ENCODE measurements around the gene POLR3GL.

The POLR3GL gene

DNA sequence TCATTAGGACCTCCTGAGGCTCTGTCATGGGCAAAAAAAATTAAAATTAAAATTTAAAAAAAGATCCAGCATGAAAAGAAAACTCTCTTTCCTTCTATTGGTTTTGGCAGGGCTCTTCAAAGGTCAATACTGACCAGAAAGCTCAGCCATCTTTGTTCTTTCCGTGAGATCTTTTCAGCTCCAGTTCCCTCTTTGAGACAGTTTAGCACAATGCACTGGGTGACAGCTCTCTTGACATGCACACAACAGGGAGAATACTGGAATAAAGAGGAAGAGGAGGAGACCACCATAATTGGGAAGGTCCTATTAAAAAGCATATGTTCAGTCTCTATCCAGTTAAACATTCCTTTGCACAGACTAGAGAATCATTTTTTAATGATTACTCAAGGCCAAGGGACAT lies 13.0 kb upstream of the POLR3GL start:
- no peak for DNase-seq

DNA sequence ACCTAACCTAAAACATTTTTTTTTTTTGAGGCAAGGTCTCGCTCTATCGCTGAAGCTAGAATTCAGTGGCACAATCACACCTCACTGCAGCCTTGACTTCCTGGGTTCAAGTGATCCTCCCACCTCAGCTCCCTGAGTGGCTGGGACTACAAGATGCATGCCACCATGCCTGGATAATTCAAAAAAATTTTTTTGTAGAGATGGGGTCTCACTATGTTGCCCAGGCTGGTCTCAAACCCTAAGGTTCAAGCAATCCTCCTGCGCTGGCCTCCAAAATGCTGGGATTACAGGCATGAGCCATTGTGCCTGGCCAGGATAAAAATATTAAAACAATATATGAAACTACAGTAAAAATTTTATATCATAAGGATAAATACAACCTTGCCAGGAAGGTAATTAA lies 11.6 kb upstream of the POLR3GL start:
- DNase-seq = no peak

DNA sequence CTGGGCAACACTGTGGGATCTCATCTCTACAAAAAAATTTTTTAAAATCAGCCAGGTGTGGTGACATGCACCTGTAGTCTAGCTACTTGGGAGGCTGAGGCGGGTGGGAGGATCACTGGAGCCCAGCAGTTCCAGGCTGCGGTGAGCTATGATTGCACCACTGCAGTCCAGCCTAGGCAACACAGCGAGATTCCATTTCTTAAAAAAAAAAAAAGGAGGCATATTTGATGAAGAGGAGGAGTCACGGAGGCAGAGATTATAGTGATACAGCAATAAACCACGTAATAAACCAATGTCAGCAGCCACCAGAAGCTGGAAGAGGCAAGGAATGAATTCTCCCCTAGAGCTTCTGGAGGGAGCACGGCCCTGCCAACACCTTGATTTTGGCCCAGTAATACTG lies 10.6 kb upstream of the POLR3GL start:
- DNase-seq = no peak

DNA sequence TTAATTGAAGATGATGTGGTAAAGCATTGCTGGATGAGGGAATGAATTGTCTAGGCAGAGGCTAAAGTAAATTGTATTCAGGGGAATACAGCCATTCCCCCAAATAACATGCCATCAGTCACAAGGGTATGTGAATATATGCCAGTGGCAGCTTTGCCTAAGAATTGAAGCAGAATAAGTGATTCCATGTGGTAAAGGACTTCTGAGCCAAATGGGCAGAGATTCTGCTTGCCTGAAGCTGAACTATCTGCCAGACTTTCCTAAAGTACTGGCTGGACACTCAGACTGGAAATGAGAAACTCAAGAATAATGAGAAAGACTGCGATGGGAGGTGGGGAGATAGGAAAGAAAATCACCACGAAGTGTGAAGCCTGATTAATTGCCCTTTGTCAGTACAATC lies 9.1 kb upstream of the POLR3GL start:
- DNase-seq = no peak

DNA sequence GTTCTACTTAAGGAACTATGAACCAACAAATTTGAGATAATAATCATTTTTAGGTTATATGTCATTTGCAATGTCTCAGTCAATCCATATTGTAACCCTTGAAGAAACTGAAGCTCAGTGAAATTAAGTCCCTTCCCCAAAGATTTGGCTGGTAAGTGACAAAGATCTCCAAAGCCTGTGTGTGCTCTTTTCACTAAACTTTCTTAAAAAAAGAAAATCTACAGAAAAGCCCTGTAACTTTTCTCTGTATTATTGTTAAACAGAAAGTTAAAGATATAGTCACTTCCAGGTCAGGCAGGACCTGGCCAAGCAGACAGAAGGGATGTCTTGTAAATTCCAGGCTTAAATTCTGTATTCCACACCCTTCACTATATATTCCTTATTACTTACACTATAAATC lies 8.1 kb upstream of the POLR3GL start:
- DNase-seq = no peak

DNA sequence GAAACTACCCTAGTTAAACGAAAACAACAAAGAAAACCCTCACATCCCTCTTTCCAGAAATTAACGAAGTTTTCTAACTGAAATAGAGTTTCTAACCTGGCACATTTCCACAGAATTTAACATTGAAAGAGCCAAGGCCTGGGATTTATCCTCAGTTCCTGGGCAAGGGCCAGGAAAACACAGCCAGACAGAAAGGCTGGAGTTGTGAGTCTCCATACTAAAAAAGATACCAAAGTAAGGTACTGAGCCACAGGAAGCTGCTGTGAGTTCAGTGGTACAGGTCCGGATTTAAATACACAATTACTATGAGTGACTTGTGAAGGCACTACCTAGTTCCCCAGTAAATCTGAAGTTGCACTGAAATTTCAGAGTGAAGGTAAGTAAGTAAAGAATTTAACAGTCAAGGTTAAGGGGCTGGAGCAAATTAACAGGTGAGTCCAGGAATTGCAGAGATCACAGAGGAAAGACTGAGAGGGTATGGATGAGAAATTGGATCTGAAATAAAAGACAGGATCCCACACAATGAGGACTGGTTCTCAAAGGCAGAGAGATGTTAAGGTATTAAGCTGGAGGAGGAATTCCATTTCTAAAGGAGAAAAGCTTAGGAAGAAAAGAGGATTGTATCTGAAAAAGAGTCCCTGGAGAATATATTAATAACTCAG lies 7.6 kb upstream of the POLR3GL start:
- DNase-seq = no peak

DNA sequence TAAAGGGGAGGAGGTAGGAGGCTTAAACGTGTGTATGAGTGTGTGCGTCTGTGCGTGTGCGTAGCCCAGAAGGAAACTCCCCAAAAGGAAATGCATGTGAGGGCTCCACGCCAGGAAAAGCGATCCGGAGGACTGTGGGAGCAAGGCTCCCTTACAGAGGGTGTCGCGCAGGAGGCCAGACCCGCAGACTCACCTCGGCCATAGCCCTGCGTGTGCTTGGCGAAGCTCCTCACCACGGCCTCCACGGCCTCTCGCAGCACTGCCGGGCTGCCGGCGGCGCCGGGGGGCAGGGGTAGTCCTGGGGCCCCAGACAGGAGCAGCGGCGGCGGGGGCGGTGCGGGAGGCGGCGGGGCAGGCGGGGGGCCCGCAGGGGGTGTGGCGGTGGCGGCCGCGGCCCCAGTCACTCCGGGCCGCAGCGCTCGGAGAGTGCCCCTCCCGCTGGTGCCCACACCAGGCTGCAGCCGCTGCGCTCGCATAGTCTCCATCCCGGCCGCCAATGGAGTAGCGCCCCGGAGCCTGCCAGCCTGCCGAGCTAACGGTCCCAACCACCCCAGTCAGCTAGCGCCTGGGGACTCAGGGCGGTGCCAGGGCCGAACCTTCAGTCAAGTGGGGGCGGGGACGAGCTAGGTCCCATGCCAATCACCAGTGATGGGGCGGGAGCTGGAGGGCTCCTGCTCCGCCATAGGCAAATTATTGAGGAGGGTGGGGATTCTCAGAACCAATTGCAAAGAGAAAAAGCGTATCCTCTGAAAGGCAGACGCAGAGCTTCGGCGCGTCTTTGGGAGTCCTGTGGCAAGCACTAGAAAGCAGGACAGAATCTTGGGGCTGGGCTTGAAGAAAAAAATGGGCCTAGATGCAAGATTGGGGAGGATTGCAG lies 6.8 kb upstream of the POLR3GL start, which contains the start of gene LIX1L:
TSS of gene LIX1L (minus strand) at position 575 of the 877 bp plus-strand sequence. CDS start at position 485, 90 bp downstream.
- DNase-seq = peak; percentile 97

DNA sequence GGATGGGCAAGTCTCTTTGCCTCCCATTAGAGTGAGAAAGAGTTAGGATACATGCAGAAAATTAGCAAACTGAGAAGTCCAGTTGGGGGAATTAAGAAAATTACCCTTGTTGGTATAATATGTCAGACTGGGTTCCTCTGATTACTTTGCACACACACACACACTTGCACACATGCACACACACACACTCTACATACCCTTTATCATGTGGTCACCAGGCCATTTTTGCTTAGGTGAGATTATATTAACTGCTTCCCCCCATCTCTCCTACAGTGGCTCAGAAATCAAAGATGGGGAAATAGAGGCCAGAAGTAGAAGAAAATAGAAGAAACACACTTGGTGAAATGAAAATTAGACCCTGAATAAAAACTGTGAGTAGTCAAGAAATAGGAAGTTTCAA lies 5.8 kb upstream of the POLR3GL start:
- no peak for DNase-seq

DNA sequence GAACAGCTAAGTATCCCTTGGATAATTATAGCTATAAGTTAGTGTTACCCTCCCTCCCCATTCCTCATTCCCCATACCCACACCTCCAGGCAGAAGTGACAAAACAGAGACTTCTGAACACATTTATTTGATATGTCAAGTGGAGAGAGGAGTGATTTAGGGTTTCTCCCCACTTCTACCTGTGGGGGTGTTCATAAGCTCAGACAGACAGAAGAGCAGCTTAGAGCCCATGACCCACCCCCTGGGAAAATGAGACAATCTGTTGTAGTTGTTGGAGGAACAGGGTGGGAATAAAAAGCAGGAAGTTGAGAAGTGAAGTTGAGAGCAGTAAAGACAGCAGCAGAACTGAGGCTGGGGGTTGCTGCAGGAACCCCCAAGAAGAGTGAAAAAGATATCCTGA lies 5.2 kb upstream of the POLR3GL start:
- no peak for DNase-seq

DNA sequence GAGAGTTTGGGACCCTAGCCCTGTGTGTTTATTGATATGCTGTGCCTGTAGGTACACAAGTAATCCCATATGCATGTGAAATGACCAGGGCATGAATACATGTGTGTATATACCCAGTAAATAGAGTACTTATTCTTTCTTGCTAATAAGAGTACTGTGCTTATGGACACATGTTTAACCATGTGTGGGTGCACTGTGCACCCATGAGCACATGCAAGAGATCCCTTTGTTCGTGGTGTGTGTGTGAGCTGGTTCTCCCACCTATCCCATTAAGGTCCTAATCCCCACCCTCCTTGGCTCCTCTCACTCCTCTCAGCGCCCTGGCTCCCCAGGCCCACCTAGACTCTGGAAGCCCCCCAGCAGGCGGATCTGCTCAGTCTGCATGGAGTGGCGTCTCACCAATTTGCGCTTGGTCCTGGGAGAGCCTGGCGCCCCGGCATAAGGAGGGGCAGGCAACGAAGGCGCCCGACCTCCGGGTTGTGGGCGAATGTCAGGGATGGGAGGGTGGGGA lies 4.5 kb upstream of the POLR3GL start:
- DNase-seq = no peak

DNA sequence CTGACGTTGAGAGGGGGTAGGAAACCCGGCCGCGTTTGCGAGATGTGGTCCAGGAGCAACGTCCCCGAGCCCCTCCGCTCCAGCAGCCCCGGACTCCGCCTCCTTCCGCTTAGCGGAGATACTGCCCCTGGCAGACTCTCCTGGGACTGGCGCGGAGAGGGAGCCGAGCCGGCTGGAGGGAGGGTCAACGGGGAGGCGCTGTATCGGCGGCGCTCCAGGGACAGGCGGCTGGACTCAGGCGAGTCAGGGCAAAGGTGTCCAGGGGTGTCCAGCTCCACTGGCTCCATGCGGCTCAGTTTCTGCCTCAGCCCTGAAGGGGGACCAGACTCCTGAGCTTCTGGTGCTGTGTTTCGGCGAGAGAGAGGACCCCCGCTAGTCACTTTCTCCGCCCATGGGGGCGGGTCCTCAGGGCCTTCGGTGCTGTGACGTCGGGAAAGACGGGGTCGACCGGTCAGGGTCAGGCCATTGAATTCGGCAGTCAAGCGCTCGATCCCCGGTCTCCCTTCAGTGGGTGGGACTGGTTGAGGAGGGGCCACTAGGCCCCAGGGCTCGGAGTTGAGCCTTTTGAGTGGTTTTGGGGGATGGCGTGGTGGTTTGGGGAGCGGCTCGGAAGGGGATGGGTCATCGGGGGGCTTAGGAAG lies 3.9 kb upstream of the POLR3GL start:
- DNase-seq = peak; percentile 61

DNA sequence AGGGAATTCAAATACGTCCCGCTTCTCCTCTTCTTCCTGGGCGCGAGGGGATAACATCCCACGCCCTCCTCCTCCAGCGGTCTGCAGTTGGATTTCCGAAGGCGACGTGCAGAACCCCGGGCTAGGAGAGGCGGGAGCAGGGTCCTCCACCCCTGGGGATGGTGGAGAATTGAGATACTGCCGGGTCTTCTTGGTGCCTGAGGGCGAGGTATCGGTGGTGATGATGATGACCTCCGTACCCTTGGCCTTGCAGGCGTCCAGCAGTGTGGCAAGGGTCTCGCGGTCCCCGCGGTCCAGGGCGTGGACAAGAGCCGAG lies 3.4 kb upstream of the POLR3GL start:
- no peak for DNase-seq

DNA sequence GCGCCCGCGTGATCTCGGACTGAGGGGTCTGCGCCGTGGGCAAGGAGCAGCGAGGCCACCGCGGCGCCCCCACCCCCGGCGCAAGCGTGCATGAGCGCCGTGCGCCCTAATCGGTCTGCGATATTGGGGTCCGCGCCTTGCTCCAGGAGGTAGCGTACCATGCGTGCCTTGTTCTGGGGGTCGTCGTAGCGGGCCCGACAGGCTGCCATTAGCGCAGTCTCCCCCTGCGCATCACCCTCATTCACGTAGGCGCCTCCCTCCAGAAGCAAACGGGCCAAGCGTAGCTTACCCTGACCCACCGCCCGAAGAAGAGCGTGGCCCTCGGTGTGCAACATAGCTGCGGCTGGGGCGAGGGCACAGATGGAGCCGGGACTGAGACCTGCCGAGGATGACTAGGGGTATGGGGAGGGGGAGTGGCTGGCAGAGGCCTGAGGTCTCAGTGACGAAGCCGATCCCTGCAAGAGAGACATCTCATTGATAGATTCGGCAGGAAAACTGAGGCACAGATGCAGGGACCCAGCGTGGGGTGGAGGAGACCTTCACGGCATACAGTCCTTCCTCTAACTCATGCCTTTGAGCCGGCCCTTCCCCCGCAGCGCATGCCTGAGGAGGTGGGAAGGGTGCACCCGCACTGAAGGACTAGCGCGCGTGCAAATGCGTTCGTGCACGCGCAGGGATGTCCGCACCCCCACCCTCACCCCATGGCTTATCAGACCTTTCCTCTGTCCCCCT lies 2.9 kb upstream of the POLR3GL start:
- DNase-seq = no peak

DNA sequence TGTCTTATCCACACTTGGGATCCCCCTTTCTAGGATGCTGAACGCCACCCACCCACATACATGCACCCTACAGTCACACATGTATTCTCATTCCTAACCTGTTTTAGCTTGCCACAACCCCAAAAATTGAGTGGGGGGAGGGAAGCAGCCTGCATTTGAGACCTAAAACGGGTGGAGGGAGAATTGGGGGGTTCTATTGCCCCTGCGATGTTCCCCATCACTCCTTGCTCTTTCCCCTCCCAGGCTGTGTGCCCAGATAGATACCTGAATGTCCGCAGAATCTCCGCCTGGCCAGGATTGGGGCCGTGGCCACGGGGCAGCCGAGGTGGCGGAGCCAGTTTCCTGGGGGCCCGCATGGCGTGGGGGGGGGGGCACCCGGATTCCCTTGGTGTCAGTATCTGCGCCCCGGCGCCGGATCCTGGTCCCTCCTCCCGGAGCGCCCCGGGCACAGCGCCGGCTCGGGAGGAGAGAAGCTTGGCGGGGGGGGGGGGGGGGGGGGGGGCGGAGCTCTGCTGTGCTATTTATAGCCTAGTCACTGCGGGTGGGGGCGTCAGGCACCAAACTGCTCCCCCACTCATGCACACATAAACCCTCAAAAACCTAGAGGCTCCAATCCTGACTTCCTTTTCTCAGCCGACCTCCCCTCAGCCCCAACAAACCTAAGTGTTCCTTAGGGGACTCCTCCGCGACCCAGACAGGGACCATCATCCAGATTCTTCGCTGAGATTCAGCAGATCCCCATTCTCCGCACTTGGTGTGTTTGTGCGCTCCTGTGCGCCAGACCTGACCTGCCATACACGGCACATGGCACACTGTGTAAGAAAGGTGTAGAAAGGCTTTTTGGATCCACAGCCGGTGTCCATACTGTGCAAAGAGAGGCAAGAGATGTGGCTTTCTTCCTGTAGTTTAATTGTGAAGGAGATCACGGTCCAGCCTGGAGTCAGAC lies 2.1 kb upstream of the POLR3GL start:
- DNase-seq = no peak

DNA sequence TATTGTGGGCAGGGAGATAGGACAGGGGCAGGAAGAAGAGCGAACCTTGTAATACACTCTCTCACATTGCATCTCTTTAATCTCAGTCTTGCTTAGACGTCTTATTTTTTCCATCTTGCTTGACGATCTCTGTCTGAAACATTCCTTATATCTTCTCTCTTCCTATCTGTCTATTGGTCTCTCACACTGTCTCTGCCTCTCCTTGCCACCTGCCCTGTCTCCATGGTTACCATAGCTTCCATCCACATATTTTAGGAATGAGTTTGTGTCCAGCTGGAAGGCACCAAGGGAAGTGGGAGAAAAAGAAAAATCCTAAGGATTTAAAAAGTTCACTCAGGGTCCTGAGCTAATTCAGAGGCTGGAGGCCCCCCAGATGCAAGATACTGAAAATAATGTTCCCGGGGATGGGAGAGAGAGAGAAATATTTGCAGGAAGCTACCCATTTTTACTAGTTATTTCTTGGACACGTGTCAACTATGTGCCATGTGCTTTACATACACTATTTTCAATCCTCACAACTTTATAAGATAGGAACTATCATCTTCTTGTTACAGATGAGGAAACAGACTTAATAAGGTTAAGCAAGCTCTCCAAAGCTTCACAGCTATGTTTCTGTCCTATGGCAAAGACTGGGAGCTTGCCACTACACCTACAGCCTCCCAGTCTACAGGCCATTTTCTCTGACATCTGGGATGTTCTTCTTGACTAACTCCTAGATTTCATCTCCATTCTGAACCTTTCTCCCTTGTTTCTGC lies 1.0 kb upstream of the POLR3GL start:
- DNase-seq = peak; percentile 16

DNA sequence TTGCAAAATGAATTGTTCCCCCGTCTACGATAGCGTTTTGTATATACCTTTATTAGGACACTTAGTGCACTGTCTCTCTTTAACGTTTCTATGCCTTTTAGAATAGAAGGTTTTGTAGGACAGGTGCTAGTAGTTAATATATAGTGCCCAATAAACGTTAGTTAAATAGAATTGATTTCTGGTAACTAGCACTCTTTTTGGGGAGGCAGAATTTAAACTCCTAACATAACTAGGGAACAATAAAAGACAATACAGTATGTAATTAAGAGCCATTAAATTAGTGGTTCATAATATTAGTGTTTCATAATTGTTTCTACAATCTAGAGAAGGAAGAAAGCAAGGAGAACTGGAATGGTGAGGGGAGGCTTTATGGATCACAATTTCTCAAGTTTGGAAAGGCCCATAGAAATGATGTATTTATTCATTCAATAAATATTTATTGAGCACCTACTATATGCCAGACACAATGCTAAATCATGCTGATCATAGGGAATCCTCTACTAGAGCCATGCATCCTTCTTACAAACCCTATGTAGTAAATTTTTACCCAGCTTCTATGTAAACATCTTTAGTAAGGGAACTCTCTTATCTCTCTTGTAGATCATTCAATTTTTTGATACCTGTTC lies 742 bp downstream of the POLR3GL start:
- DNase-seq = no peak

DNA sequence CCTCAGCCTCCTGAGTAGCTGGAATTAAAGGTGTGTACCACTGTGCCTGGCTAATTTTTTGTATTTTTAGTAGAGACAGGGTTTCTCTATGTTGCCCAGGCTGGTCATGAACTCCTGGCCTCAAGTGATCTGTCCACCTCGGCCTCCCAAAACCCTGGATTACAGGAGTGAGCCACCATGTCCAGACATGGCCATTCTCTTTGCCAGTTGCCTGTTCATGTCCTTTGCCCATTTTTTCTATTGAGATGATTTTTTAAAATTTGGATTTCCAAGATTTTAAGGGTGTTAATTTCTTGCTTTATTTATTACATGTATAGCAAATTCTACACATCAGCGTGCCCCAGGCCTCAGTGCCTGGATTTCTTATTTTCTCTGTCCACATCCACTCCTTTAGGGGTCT lies 2.8 kb downstream of the POLR3GL start:
- DNase-seq = no peak

DNA sequence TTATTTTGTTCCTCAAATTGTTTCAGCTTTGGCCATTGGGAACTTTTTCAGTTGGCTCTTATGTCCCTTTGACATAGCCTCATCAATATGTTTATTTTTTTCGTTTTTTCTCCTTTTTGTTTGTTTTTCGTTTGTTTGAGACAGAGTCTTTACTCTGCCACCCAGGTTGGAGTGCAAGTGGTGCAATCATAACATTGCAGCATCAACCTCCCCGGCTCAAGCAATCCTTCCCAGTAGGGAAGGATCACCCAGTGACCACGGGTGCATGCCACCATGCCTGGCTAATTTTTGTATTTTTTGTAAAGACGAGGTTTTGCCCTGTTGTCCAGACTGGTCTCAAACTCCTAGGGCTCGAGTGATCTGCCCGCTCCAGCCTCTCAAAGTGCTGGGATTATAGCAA lies 8.1 kb downstream of the POLR3GL start:
- DNase-seq = no peak

DNA sequence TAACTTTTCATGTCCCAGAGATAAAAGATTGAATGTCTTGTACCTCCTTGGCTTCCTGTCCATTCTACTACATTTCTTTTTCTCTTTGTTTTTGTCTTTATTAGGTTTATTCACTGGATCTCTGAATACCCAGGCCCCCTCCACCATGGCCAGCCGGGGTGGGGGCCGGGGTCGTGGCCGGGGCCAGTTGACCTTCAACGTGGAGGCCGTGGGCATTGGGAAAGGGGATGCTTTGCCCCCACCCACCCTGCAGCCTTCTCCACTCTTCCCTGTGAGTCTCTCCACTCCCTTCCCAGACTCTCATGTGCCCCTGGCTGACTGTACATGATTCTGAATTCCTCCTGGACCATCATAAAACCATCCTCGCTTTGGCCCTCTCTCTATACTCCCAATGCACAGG lies 10.2 kb downstream of the POLR3GL start:
- DNase-seq = no peak

DNA sequence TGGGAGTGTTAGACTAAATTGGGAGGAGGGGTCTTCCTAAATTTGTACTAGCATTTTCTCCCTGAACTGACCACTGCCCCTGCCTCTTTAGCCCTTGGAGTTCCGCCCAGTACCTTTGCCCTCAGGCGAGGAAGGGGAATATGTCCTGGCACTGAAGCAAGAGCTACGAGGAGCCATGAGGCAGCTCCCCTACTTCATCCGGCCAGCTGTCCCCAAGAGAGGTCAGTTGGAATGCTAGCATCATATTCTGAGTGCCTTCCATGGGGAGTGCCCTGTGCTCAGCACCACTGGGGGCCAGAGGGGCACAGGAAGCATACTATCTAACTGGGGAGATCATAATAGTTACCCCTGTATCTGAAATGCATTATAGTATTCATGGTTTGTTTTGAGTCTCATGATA lies 10.7 kb downstream of the POLR3GL start:
- DNase-seq = no peak

DNA sequence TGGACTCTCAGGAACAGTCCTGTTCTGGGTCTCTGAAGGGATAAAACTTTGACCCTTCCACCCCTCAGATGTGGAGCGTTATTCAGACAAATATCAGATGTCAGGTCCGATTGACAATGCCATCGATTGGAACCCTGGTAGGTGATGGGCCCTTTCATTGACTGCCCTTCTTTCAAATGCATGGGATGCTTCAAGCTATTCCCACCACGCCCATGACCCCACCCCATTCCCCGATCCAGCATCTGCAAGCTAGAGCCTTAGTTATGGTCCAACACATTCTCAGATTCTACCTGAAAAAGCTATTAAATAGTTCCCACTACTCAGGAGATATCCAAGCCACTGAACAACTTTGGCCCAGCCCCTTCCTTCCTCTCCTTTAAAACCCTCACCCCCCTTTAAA lies 12.5 kb downstream of the POLR3GL start:
- DNase-seq = no peak

Data from NCI-H774 (cell line).